DOHH2 (cell line): ENCODE data around the gene GPR160.

Experiments
- H3F3A ChIP-seq: fragments of 200-600 bp; sonication (generic), shearing (Covaris generic); 2 replicates; pipeline ENCODE4 v1.6.0; 2016; ENCODE audit warnings: antibody characterized with exemption, mild to moderate bottlenecking; ENCODE audit not compliant: control insufficient read depth, insufficient read depth
- H3K27ac ChIP-seq: fragments of 200-600 bp; sonication (generic); 2 replicates; pipeline ENCODE4 v1.5.1; 2014; ENCODE audit warnings: low read depth, mild to moderate bottlenecking, low read length, moderate library complexity
- H3K27me3 ChIP-seq: fragments of 200-600 bp; sonication (generic); 2 replicates; pipeline ENCODE4 v1.6.1; 2014; ENCODE audit warnings: mild to moderate bottlenecking, low read length, mixed read lengths; ENCODE audit not compliant: control insufficient read depth
- H3K36me3 ChIP-seq: fragments of 200-600 bp; sonication (generic); 2 replicates; pipeline ENCODE4 v1.6.1; 2014; ENCODE audit warnings: mild to moderate bottlenecking, low read length, moderate library complexity, mixed read lengths; ENCODE audit not compliant: control insufficient read depth
- H3K4me1 ChIP-seq: fragments of 200-600 bp; sonication (generic); 2 replicates; pipeline ENCODE4 v1.6.1; 2014; ENCODE audit warnings: mild to moderate bottlenecking, low read length, mixed read lengths; ENCODE audit not compliant: control insufficient read depth
- H3K4me2 ChIP-seq: fragments of 200-600 bp; sonication (generic); 2 replicates; pipeline ENCODE4 v1.6.0; 2014; ENCODE audit warnings: mild to moderate bottlenecking, low read length, moderate library complexity
- H3K4me3 ChIP-seq: fragments of 200-600 bp; sonication (generic); 2 replicates; pipeline ENCODE4 v1.5.1; 2014; ENCODE audit warnings: mild to moderate bottlenecking, low read length, mixed read lengths
- H3K79me2 ChIP-seq: fragments of 200-600 bp; sonication (generic); 2 replicates; pipeline ENCODE4 v1.6.1; 2014; ENCODE audit warnings: mild to moderate bottlenecking, low read length, mixed read lengths; ENCODE audit not compliant: control insufficient read depth
- H3K9me2 ChIP-seq: fragments of 200-600 bp; sonication (generic); replicated peaks from 2 replicates; pipeline ENCODE4 v1.6.1; 2014; ENCODE audit warnings: mild to moderate bottlenecking, low read length, mixed read lengths; ENCODE audit not compliant: control insufficient read depth
- H3K9me3 ChIP-seq: fragments of 200-600 bp; sonication (generic); 2 replicates; pipeline ENCODE4 v1.6.1; 2014; ENCODE audit warnings: antibody characterized with exemption, low read length, mixed read lengths; ENCODE audit not compliant: control insufficient read depth, insufficient read depth
- H4K20me1 ChIP-seq: fragments of 200-600 bp; sonication (generic); 2 replicates; pipeline ENCODE4 v1.6.0; 2014; ENCODE audit warnings: low read depth, mild to moderate bottlenecking, antibody characterized with exemption, low read length, moderate library complexity; ENCODE audit not compliant: control insufficient read depth, insufficient read depth
- CTCF ChIP-seq: fragments of 200-600 bp; sonication (generic); IDR thresholded peaks from one replicate; pipeline ENCODE4 v1.5.1; 2014; ENCODE audit warnings: antibody characterized with exemption, mild to moderate bottlenecking, low read depth, low read length; ENCODE audit not compliant: poor library complexity, severe bottlenecking
- EZH2phosphoT487 ChIP-seq: fragments of 200-600 bp; sonication (generic); IDR thresholded peaks from 2 replicates; pipeline ENCODE4 v1.6.1; 2017; ENCODE audit warnings: borderline replicate concordance, mild to moderate bottlenecking, antibody characterized with exemption, low read length, moderate library complexity, mixed read lengths

The GPR160 gene

GRCh38 chr3:170047133-170047404 lies 9.3 kb downstream of the GPR160 start:
- TF ChIP-seq CTCF: no peak
- no peak for TF ChIP-seq EZH2phosphoT487
- Histone ChIP-seq H3K4me1 (peaks cover 21% of the 10 kb centered on the region), H3F3A (no peaks in the 10 kb centered on the region), H3K4me3 (no peak overlapping the region), H4K20me1 (no peaks in the 10 kb centered on the region; the same call in 1 of the 2 replicates), H3K79me2 (no peaks in the 10 kb centered on the region; the same call in 1 of the 2 replicates), H3K36me3 (peaks cover 7% of the 10 kb centered on the region; the same call in 1 of the 2 replicates), H3K27ac (no peak overlapping the region), H3K9me2 (no peaks in the 10 kb centered on the region), H3K4me2 (no peak overlapping the region), H3K27me3 (no peaks in the 10 kb centered on the region), H3K9me3 (no peaks in the 10 kb centered on the region)

- no peaks in the 10 kb centered on the region; the same call in 1 of the 2 replicates for H3K79me2 ChIP-seq
- H3K27me3 ChIP-seq: no peaks in the 10 kb centered on the region
- no peak for TF ChIP-seq CTCF
- TF ChIP-seq EZH2phosphoT487: no peak
- no peak overlapping the region for H3K27ac ChIP-seq
- H3K9me3 ChIP-seq: no peaks in the 10 kb centered on the region
- H4K20me1 ChIP-seq: no peaks in the 10 kb centered on the region; the same call in 1 of the 2 replicates
- no peak overlapping the region for H3K4me2 ChIP-seq
- H3K36me3 ChIP-seq: peaks cover 7% of the 10 kb centered on the region; the same call in 1 of the 2 replicates
- no peak overlapping the region for H3K4me3 ChIP-seq
- H3K4me1 ChIP-seq: peaks cover 21% of the 10 kb centered on the region
- no peaks in the 10 kb centered on the region for H3K9me2 ChIP-seq
- peaks cover 4% of the 10 kb centered on the region; the same call in 1 of the 2 replicates for H3F3A ChIP-seq
Measured at GRCh38 chr3:170049146-170050000, 11.6 kb downstream of the GPR160 start.

- Histone ChIP-seq H3K27ac (no peak overlapping the region), H3K9me3 (no peaks in the 10 kb centered on the region)
Measured at GRCh38 chr3:170050753-170051152, 13.0 kb downstream of the GPR160 start.

More at GRCh38 chr3:170050753-170051152, 13.0 kb downstream of the GPR160 start:
- TF ChIP-seq EZH2phosphoT487 (no peak), CTCF (no peak)
- H3K9me2 ChIP-seq: no peaks in the 10 kb centered on the region
- peaks cover 3% of the 10 kb centered on the region; the same call in 1 of the 2 replicates for H3K79me2 ChIP-seq
- peaks cover under 1% of the 10 kb centered on the region; the same call in 1 of the 2 replicates for H3K36me3 ChIP-seq
- H3K4me3 ChIP-seq: no peak overlapping the region
- H3K27me3 ChIP-seq: no peaks in the 10 kb centered on the region
- peaks cover 22% of the 10 kb centered on the region for H3K4me1 ChIP-seq
- H3F3A ChIP-seq: peaks cover 7% of the 10 kb centered on the region
- no peaks in the 10 kb centered on the region; the same call in 1 of the 2 replicates for H4K20me1 ChIP-seq
- H3K4me2 ChIP-seq: no peak overlapping the region
